HG03469 (cell line): ENCODE measurements around the gene MBP.
"Not testable (repeated sequence)": the region's sequence is repeated elsewhere in the genome, so short reads cannot be mapped to it uniquely, and the experiment has no call there.

Experiments
- ATAC-seq: cut with Tn5 transposase; IDR thresholded peaks from one replicate; pipeline ENCODE4 v1.9.1; 2021; ENCODE audit warnings: mild to moderate bottlenecking, moderate library complexity, moderate number of reproducible peaks; ENCODE audit not compliant: unreplicated experiment

MBP gene

GRCh38 chr18:76992226-76993084 lies 140.1 kb downstream of the MBP start:
- no peak for ATAC-seq

- ATAC-seq, result no peak
These were observed 141.4 kb downstream of the MBP start for GRCh38 chr18:76991021-76991688.

- not testable (repeated sequence) for ATAC-seq
These were observed 142.1 kb downstream of the MBP start for GRCh38 chr18:76990343-76991020.

- ATAC-seq, result no peak
These were observed 142.9 kb downstream of the MBP start for GRCh38 chr18:76989647-76990190.

GRCh38 chr18:76988827-76989646 lies 143.5 kb downstream of the MBP start:
- no peak for ATAC-seq

- ATAC-seq, result no peak
These were observed 144.4 kb downstream of the MBP start for GRCh38 chr18:76988031-76988826.

- ATAC-seq, result no peak
These were observed 146.2 kb downstream of the MBP start for GRCh38 chr18:76986406-76986805.

- ATAC-seq, result no peak
These were observed 146.7 kb downstream of the MBP start for GRCh38 chr18:76985951-76986236.

- no peak for ATAC-seq
These were observed 147.2 kb downstream of the MBP start for GRCh38 chr18:76985156-76985950.

- no peak for ATAC-seq
These were observed 148.1 kb downstream of the MBP start for GRCh38 chr18:76984193-76985155.

- ATAC-seq, result no peak
These were observed 149.0 kb downstream of the MBP start for GRCh38 chr18:76983613-76984051.

GRCh38 chr18:76982841-76983583 lies 149.6 kb downstream of the MBP start:
- peak; percentile 63 for ATAC-seq

- no peak for ATAC-seq
These were observed 150.5 kb downstream of the MBP start for GRCh38 chr18:76982038-76982437.

GRCh38 chr18:76981396-76981968 lies 151.1 kb downstream of the MBP start:
- ATAC-seq, result no peak

GRCh38 chr18:76980663-76981395 lies 151.8 kb downstream of the MBP start:
- ATAC-seq, result no peak

- ATAC-seq, result no peak
These were observed 152.7 kb downstream of the MBP start for GRCh38 chr18:76979906-76980305.
